Progenitor cell of endocrine pancreas (in vitro differentiated cells): ENCODE data around the gene RGS3. TPM values are rescaled to one million over a fixed set of nuclear protein-coding genes. Genes with fewer than 3 reads are reported as not detected.

Experiments
- DNase-seq: peaks from one replicate; pipeline ENCODE4 v3.0.0; 2021; ENCODE audit warnings: low spot score; ENCODE audit not compliant: unreplicated experiment
- H3K27ac Mint-ChIP-seq: 2 replicates; pipeline ENCODE4 v1.8.0; 2021; ENCODE audit warnings: mild to moderate bottlenecking, moderate library complexity, mixed read lengths
- H3K27me3 Mint-ChIP-seq: 2 replicates; pipeline ENCODE4 v1.8.0; 2021; ENCODE audit warnings: mixed read lengths
- H3K36me3 Mint-ChIP-seq: 2 replicates; pipeline ENCODE4 v1.8.0; 2022; ENCODE audit warnings: mixed read lengths; ENCODE audit not compliant: insufficient read depth
- H3K4me1 Mint-ChIP-seq: 2 replicates; pipeline ENCODE4 v1.8.0; 2021; ENCODE audit warnings: low read depth, mixed read lengths
- H3K4me3 Mint-ChIP-seq: 2 replicates; pipeline ENCODE4 v1.8.0; 2021; ENCODE audit warnings: low read depth, mild to moderate bottlenecking, moderate library complexity, mixed read lengths
- H3K9me3 Mint-ChIP-seq: 2 replicates; pipeline ENCODE4 v1.8.0; 2021; ENCODE audit warnings: low read depth, mixed read lengths
- CTCF ChIP-seq: fragments of 200-600 bp; sonication (generic); IDR thresholded peaks from one replicate; pipeline ENCODE4 v1.5.0; 2021; ENCODE audit warnings: antibody characterized with exemption, mild to moderate bottlenecking; ENCODE audit not compliant: unreplicated experiment
- total RNA-seq: library from RNA; stranded (reverse); gene quantifications from 2 replicates; pipeline ENCODE4 v1.2.1, GENCODE V29; 2021

The RGS3 gene
- total RNA-seq, 1 donor from 2014 or later: 39.3 TPM

- Mint-ChIP-seq H3K36me3 (peaks cover 1% of the 10 kb centered on the region), H3K27ac (no peak overlapping the region), H3K4me1 (peaks cover 3% of the 10 kb centered on the region), H3K27me3 (no peaks in the 10 kb centered on the region), H3K9me3 (no peaks in the 10 kb centered on the region), H3K4me3 (no peak overlapping the region)
- TF ChIP-seq CTCF: no peak
- DNase-seq: no peak
These were observed 38.3 kb downstream of the RGS3 start for GRCh38 chr9:113501852-113502251.

DNA sequence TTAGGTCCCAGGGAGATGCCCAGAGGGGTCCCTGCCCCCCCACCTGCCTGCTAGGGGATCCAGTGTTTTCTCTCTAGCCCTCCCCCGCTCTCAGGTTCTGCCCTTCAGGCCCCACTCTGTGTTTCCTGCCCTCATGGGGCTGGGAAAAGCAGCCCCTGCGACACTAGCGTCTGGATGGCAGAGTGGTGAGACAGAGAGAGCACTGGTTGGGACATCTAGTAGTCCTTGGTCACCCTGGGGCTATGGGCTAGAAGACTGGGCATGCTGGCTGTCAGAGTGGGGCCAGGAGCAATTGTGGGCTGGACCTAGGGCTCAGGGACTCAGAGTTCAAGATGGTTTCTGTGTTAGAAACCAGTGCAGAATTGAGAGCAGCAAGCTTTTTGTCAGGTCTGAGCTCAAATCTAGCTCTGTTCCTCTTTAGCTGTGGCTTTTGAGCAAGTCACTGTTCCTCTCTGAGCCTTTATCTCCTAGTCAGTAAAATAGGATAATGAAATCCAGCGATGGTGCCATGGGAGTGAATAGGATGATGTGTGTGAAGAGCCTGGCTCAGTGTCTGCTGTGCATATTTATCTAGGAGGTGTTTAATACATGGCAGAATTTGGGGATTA lies 39.0 kb downstream of the RGS3 start:
- no peak for TF ChIP-seq CTCF
- Mint-ChIP-seq H3K4me1 (peaks cover 3% of the 10 kb centered on the region), H3K4me3 (no peak overlapping the region), H3K27ac (no peak overlapping the region), H3K27me3 (no peaks in the 10 kb centered on the region), H3K36me3 (peaks cover 3% of the 10 kb centered on the region), H3K9me3 (no peaks in the 10 kb centered on the region)
- no peak for DNase-seq

DNA sequence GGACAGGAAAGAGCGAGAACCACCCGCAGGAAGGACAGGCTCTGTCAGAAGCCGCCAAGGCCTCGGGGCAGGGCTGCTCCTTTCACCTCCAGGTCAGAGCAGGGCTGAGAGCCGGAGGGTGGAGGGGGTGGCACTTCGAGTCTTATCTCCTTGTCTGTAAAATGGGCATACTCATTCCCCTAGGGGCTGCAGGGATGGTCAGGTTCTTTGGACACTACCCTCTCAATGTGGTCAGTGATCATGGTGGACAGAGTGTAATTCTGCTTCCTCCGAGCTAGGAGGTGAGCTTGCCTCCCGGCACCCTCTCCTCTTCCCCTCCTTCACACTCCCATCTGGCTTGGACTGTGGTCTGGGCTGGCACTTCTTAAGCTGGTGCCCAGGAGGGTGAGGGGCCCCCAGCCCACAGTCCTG lies 39.6 kb downstream of the RGS3 start:
- no peak for TF ChIP-seq CTCF
- Mint-ChIP-seq H3K27ac (no peak overlapping the region), H3K9me3 (no peaks in the 10 kb centered on the region), H3K27me3 (no peaks in the 10 kb centered on the region), H3K4me1 (peaks cover 3% of the 10 kb centered on the region), H3K4me3 (no peak overlapping the region), H3K36me3 (peaks cover 5% of the 10 kb centered on the region)
- DNase-seq: no peak

DNA sequence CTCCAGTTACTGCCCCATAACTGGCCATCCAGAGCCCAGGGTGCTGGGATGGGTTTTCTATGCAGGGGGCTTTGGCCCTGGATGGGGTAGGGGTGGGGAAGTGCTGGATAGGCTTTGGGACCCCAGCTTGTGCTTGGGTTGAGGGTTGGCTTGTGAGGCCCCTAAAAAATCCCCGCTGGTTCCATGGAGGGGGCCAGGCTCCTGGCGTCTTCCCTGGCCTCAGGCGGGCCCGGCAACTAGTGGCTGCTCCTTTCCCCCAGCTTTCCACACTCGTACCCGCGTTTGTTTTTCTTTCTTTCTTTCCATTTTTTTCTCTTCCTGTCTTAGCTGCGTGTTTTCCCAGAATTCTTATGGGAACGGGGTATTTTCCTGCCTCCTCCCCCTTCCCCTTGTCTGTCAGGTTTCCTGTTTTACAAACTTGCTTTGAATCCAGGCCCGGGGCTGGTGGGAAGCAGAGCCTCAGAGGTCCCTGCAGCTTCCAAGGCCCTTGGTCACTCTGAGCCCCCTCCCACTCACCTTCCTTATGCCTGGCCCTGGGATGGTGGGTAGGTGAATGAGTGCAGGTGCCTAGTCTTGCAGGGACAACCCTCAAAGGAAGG lies 40.2 kb downstream of the RGS3 start:
- no peak for TF ChIP-seq CTCF
- H3K9me3 Mint-ChIP-seq: no peaks in the 10 kb centered on the region
- no peaks in the 10 kb centered on the region for H3K27me3 Mint-ChIP-seq
- no peak for DNase-seq
- H3K36me3 Mint-ChIP-seq: peaks cover 9% of the 10 kb centered on the region
- no peak overlapping the region for H3K4me3 Mint-ChIP-seq
- H3K4me1 Mint-ChIP-seq: peaks cover 3% of the 10 kb centered on the region
- no peak overlapping the region for H3K27ac Mint-ChIP-seq

DNA sequence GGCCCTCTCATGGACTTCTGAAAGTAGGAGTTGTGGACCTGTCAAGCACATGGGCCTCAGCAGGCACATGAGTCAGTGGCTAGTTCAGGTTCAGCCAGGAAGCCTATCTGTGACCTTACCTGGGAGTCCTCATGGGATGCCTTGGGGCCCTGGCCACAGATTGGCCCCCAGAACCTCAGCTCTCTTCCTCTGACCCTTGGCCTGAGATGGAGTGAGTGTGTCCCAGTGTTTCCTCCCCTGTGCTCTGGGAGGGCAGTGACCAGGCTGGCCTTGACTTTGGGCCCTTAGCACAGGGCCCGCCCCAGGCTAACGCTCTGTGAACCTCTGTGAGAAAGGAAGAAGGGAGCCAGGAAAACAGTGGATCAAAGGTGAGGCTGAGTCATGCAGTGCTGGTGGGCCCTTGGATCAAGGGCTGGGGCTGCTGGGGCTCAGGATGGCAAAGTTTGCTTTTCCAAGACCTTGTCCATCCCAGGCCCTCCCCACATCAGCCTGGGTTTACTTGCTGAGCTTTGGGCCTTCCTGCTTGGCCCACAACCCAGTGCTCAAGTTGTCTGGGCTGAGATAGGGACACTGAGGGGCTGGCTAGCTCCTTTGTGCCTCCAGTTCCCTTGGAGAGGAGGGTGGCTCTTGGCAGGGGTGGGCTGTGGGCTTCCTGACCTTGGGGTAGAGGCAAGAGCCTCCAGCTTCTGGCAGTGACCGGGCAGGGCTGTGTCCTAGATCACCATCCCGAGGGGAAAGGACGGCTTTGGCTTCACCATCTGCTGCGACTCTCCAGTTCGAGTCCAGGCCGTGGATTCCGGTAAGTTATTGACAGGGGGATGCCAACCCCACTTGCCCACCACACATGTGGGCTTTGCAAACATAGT lies 41.4 kb downstream of the RGS3 start:
- Mint-ChIP-seq H3K9me3 (no peaks in the 10 kb centered on the region), H3K4me3 (no peak overlapping the region), H3K36me3 (peaks cover 8% of the 10 kb centered on the region), H3K27ac (no peak overlapping the region), H3K4me1 (peaks cover 3% of the 10 kb centered on the region), H3K27me3 (no peaks in the 10 kb centered on the region)
- no peak for DNase-seq
- no peak for TF ChIP-seq CTCF
